ENCODE results near the gene SIRT1. TPM values are rescaled to one million over a fixed set of nuclear protein-coding genes. Genes with fewer than 3 reads are reported as not detected.

The SIRT1 gene
- total and polyA plus RNA-seq, 2 of the 8 experiments (the other 6 are each of a cell fraction or from before 2014, with no cell fraction given): 22.6 to 70.9 TPM

GRCh38 chr10:67903581-67903980, 19.1 kb downstream of the SIRT1 start:
- no peak overlapping the region for H4K91ac ChIP-seq (replicated peaks; ENCODE audit: insufficient read length, low read length)
- H3K79me2 ChIP-seq (ENCODE audit: control insufficient read depth in 1 of 2, insufficient read depth in 2 of 2, low read length in 2 of 2): peaks cover 8 to 82% of the 10 kb centered on the region in 2 experiments; a peak in 3 of 4 replicates
- H2BK15ac ChIP-seq (ENCODE audit: low read length): no peak overlapping the region
- no peaks in the 10 kb centered on the region for H3K9me3 ChIP-seq (ENCODE audit: insufficient read depth in 2 of 2, low read depth in 1 of 2, low read length in 1 of 2)
- H3K4me2 ChIP-seq (ENCODE audit: insufficient read depth in 1 of 2, low read depth in 2 of 2, low read length in 2 of 2): no peak overlapping the region
- H3K27ac ChIP-seq (ENCODE audit: low read depth, low read length): no peak overlapping the region
- H2BK20ac ChIP-seq (ENCODE audit: low read length): no peak overlapping the region
- H3K56ac ChIP-seq (replicated peaks; ENCODE audit: insufficient read length, low read depth, low read length): no peak overlapping the region
- H2AFZ ChIP-seq (ENCODE audit: low read length): no peak overlapping the region
- no peaks in the 10 kb centered on the region; the same call in none of the 2 replicates for H3K79me1 ChIP-seq (ENCODE audit: low read depth, low read length)
- no peaks in the 10 kb centered on the region for H3K27me3 ChIP-seq (replicated peaks in 1 of 4; ENCODE audit: control insufficient read depth in 3 of 4, extremely low read depth in 1 of 4, insufficient read depth in 3 of 4, low read length in 3 of 4)
- no peak overlapping the region for H3K4me3 ChIP-seq (ENCODE audit: extremely low read depth in 1 of 4, insufficient read depth in 2 of 4, low read depth in 3 of 4, low read length in 4 of 4)
- H3K4ac ChIP-seq (replicated peaks; ENCODE audit: insufficient read length, low read depth, low read length): no peak overlapping the region
- H3K36me3 ChIP-seq (ENCODE audit: control insufficient read depth in 2 of 4, insufficient read depth in 4 of 4, low read length in 3 of 4): peaks cover 13 to 98% (median 38%) of the 10 kb centered on the region in 4 experiments
- H3K9ac ChIP-seq (replicated peaks in 1 of 4; ENCODE audit: extremely low read depth in 1 of 4, low read depth in 3 of 4, low read length in 3 of 4): no peak overlapping the region
- ChIA-PET CTCF (ENCODE audit: partially characterized antibody) (interaction anchor here (0.7 to 2.1 kb wide), 4 partner anchors 16 to 48 kb away, joined by 3 to 6 read pairs (median 4); no protein-coding TSS in a partner anchor), POLR2A (ENCODE audit: partially characterized antibody) (interaction anchor here (0.8 to 6.0 kb wide), 9 partner anchors 9 to 49 kb away, joined by 4 to 37 read pairs (median 7); no protein-coding TSS in a partner anchor)
- H2BK120ac ChIP-seq (replicated peaks; ENCODE audit: low read depth, low read length): no peak overlapping the region
- H2AK5ac ChIP-seq (ENCODE audit: low read depth, low read length): no peak overlapping the region
- WGBS, 2 experiments (ENCODE audit: extremely low coverage in 1 of 2, insufficient coverage in 1 of 2, insufficient read length in 1 of 2, insufficient replicate concordance in 2 of 2, low coverage in 1 of 2, low lambda C conversion rate in 2 of 2, missing lambda C conversion rate in 1 of 2): 95% methylated on average over 7 of the region's 7 CpGs; no CpG with 5 or more reads in 1 of the 2 experiments
- no peak overlapping the region for H4K5ac ChIP-seq (ENCODE audit: insufficient read length, low read depth, low read length)
- no peak overlapping the region for H3K23ac ChIP-seq (ENCODE audit: insufficient read length)
- FAIRE-seq (no peak), DNase-seq (ENCODE audit: low read depth in 1 of 2, low spot score in 2 of 2) (no peak)
- no peaks in the 10 kb centered on the region; a peak in 1 of 7 replicates for H3K4me1 ChIP-seq (replicated peaks in 1 of 4; ENCODE audit: control insufficient read depth in 3 of 4, insufficient read depth in 4 of 4, low read length in 3 of 4)
- H2BK5ac ChIP-seq (ENCODE audit: low read depth, low read length): no peak overlapping the region
- no peak overlapping the region for H3K14ac ChIP-seq (ENCODE audit: insufficient read length)
- no peak overlapping the region for H2BK12ac ChIP-seq (ENCODE audit: low read depth, low read length)
- H3K23me2 ChIP-seq (ENCODE audit: low read depth, low read length): peaks cover 3% of the 10 kb centered on the region; the same call in 1 of the 2 replicates
- peaks cover 4 to 7% of the 10 kb centered on the region in 2 experiments for H4K20me1 ChIP-seq (replicated peaks in 1 of 2; ENCODE audit: control insufficient read depth in 1 of 2, insufficient read depth in 2 of 2, low read length in 2 of 2)
- H3K18ac ChIP-seq (ENCODE audit: extremely low read depth, low read length): no peak overlapping the region
- no peak overlapping the region for H4K8ac ChIP-seq (ENCODE audit: extremely low read depth, insufficient read depth, low read length)
- TF ChIP-seq RNF2 (IDR thresholded peaks at IDR 0.05; ENCODE audit: borderline replicate concordance, low read depth, low read length, missing control alignments, poor library complexity, severe bottlenecking) (no peak), TAF7 (optimal IDR thresholded peaks at IDR 0.05; ENCODE audit: borderline replicate concordance, low read depth, low read length) (no peak), SAP30 (IDR thresholded peaks at IDR 0.05; ENCODE audit: insufficient read depth, insufficient replicate concordance, low read length) (no peak), RFX5 (IDR thresholded peaks at IDR 0.05; ENCODE audit: borderline replicate concordance, low read depth, low read length) (no peak), GABPA (IDR thresholded peaks at IDR 0.05; ENCODE audit: borderline replicate concordance, insufficient read depth, low read length) (no peak), POLR2AphosphoS5 (IDR thresholded peaks at IDR 0.05; ENCODE audit: low read depth, low read length) (no peak), TAF1 (IDR thresholded peaks at IDR 0.05; ENCODE audit: low read depth, low read length) (no peak), BACH1 (IDR thresholded peaks at IDR 0.05; ENCODE audit: low read length) (no peak), ZNF274 (IDR thresholded peaks at IDR 0.05; ENCODE audit: borderline replicate concordance, extremely low read depth, low read length) (no peak), CTBP2 (IDR thresholded peaks at IDR 0.05; ENCODE audit: borderline replicate concordance, insufficient read depth, insufficient read length, low read length) (no peak), CREB1 (IDR thresholded peaks at IDR 0.05) (no peak), TBP (IDR thresholded peaks at IDR 0.05; ENCODE audit: low read depth, low read length) (no peak), RAD21 (IDR thresholded peaks at IDR 0.05 in 1 of 2, conservative IDR thresholded peaks at IDR 0.05 in 1 of 2; ENCODE audit: low read depth in 2 of 2, low read length in 2 of 2) (no peak)

All from H1 (cell line).